ENCODE measurements around the gene ZEB2. TPM values are rescaled to one million over a fixed set of nuclear protein-coding genes. Genes with fewer than 3 reads are reported as not detected.

Gene ZEB2
- total RNA-seq, 3 donors from 2014 or later, result 53.7 to 225 (median 83.2) TPM

- Histone ChIP-seq H3K27me3 (no peaks in the 10 kb centered on the region), H3K36me3 (no peaks in the 10 kb centered on the region), H3K9me3 (no peaks in the 10 kb centered on the region), H3K4me1 (peaks cover 0 to 4% of the 10 kb centered on the region in 2 donors), H3K27ac (peak overlapping the region in 1 of 2 donors; percentile 85), H3K4me3 (no peak overlapping the region)
- DNase-seq (ENCODE audit: low spot score in 2 of 2), result no peak
- no peak for TF ChIP-seq POLR2A (IDR thresholded peaks at IDR 0.05)
- TF ChIP-seq POLR2AphosphoS5 (IDR thresholded peaks at IDR 0.05), result peak in 1 of 3 donors; percentile 71
- TF ChIP-seq CTCF (IDR thresholded peaks at IDR 0.05), result no peak
- intact Hi-C loops (cut with DNase I; ENCODE audit: low total_unique reads), result no loop called here
These were observed 105.5 kb downstream of the ZEB2 start for GRCh38 chr2:144414324-144414845.

- Histone ChIP-seq H3K9me3 (no peaks in the 10 kb centered on the region), H3K27ac (peak overlapping the region in 1 of 2 donors; percentile 50), H3K4me3 (no peak overlapping the region), H3K4me1 (peaks cover 0 to 4% of the 10 kb centered on the region in 2 donors), H3K36me3 (no peaks in the 10 kb centered on the region), H3K27me3 (no peaks in the 10 kb centered on the region)
- TF ChIP-seq CTCF (IDR thresholded peaks at IDR 0.05) (no peak), POLR2AphosphoS5 (IDR thresholded peaks at IDR 0.05) (peak in 1 of 3 donors; percentile 13), POLR2A (IDR thresholded peaks at IDR 0.05) (no peak)
- intact Hi-C loops (cut with DNase I; ENCODE audit: low total_unique reads), result no loop called here
- no peak for DNase-seq (ENCODE audit: low spot score in 2 of 2)
These were observed 107.2 kb downstream of the ZEB2 start for GRCh38 chr2:144412709-144413108.

GRCh38 chr2:144411473-144411872 lies 108.4 kb downstream of the ZEB2 start:
- no peaks in the 10 kb centered on the region for H3K9me3 ChIP-seq
- H3K4me3 ChIP-seq, result no peak overlapping the region
- no peaks in the 10 kb centered on the region for H3K36me3 ChIP-seq
- H3K27me3 ChIP-seq, result no peaks in the 10 kb centered on the region
- TF ChIP-seq CTCF (IDR thresholded peaks at IDR 0.05) (no peak), POLR2A (IDR thresholded peaks at IDR 0.05) (no peak), POLR2AphosphoS5 (IDR thresholded peaks at IDR 0.05) (no peak)
- H3K4me1 ChIP-seq, result peaks cover 0 to 4% of the 10 kb centered on the region in 2 donors
- peak overlapping the region in 1 of 2 donors; percentile 38 for H3K27ac ChIP-seq
- no peak for DNase-seq (ENCODE audit: low spot score in 2 of 2)
- intact Hi-C loops (cut with DNase I; ENCODE audit: low total_unique reads), result no loop called here

GRCh38 chr2:144409241-144409640 lies 110.7 kb downstream of the ZEB2 start:
- peaks cover 0 to 3% of the 10 kb centered on the region in 2 donors for H3K4me1 ChIP-seq
- no peaks in the 10 kb centered on the region for H3K9me3 ChIP-seq
- H3K4me3 ChIP-seq, result no peak overlapping the region
- H3K27me3 ChIP-seq, result no peaks in the 10 kb centered on the region
- intact Hi-C loops (cut with DNase I; ENCODE audit: low total_unique reads), result no loop called here
- DNase-seq (ENCODE audit: low spot score in 2 of 2), result no peak
- H3K36me3 ChIP-seq, result no peaks in the 10 kb centered on the region
- no peak overlapping the region for H3K27ac ChIP-seq
- TF ChIP-seq CTCF (IDR thresholded peaks at IDR 0.05) (no peak), POLR2A (IDR thresholded peaks at IDR 0.05) (no peak), POLR2AphosphoS5 (IDR thresholded peaks at IDR 0.05) (no peak)

- intact Hi-C loops (cut with DNase I; ENCODE audit: low total_unique reads), result no loop called here
- Histone ChIP-seq H3K27me3 (no peaks in the 10 kb centered on the region), H3K4me1 (no peaks in the 10 kb centered on the region), H3K36me3 (no peaks in the 10 kb centered on the region), H3K4me3 (no peak overlapping the region), H3K27ac (no peak overlapping the region), H3K9me3 (no peaks in the 10 kb centered on the region)
- DNase-seq (ENCODE audit: low spot score in 2 of 2), result no peak
- no peak for TF ChIP-seq CTCF (IDR thresholded peaks at IDR 0.05)
- TF ChIP-seq POLR2A (IDR thresholded peaks at IDR 0.05), result no peak
- no peak for TF ChIP-seq POLR2AphosphoS5 (IDR thresholded peaks at IDR 0.05)
These were observed 112.7 kb downstream of the ZEB2 start for GRCh38 chr2:144407262-144407661.

All from breast epithelium (tissue), 4 donors.